ENCODE measurements around the gene CTSS.

DNA sequence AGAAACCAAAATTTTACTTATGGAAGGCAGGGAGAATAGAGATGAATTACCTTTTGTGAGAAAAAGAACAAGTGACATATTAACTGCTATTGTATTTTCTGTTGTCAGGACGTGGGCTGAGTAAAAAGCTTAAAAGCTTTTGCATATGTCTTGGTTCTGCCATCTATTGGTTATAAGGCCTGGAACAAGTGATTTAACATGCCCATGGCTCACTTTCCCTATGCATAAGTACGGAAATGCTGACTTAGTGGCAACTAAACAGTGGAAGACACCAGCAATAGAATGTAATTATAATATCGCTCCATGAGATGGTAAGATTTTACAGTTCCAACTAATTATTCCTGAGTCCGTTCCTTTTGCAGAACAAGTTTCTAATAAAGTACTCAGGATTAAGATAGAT, 6.7 kb upstream of the CTSS start:
- TF ChIP-seq, protein P1, sequence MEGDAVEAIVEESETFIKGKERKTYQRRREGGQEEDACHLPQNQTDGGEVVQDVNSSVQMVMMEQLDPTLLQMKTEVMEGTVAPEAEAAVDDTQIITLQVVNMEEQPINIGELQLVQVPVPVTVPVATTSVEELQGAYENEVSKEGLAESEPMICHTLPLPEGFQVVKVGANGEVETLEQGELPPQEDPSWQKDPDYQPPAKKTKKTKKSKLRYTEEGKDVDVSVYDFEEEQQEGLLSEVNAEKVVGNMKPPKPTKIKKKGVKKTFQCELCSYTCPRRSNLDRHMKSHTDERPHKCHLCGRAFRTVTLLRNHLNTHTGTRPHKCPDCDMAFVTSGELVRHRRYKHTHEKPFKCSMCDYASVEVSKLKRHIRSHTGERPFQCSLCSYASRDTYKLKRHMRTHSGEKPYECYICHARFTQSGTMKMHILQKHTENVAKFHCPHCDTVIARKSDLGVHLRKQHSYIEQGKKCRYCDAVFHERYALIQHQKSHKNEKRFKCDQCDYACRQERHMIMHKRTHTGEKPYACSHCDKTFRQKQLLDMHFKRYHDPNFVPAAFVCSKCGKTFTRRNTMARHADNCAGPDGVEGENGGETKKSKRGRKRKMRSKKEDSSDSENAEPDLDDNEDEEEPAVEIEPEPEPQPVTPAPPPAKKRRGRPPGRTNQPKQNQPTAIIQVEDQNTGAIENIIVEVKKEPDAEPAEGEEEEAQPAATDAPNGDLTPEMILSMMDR (conservative IDR thresholded peaks at IDR 0.05) = no peak
- TF ChIP-seq EZH2 (IDR thresholded peaks at IDR 0.05; ENCODE audit: low read depth) = no peak

Measured in PC-9 (cell line).